GM12801 (cell line): ENCODE data around the gene RP9.

ENCODE experiments used
- CTCF ChIP-seq: IDR thresholded peaks from one replicate; pipeline ENCODE4 v1.5.1; 2011; ENCODE audit warnings: control low read depth; ENCODE audit not compliant: insufficient read length; ENCODE audit errors: extremely low read depth

The RP9 gene

GRCh38 chr7:33072471-33072870 lies 36.7 kb downstream of the RP9 start:
- no peak for TF ChIP-seq CTCF

GRCh38 chr7:33070831-33071230 lies 38.4 kb downstream of the RP9 start:
- TF ChIP-seq CTCF, result no peak

GRCh38 chr7:33070277-33070676 lies 38.9 kb downstream of the RP9 start:
- TF ChIP-seq CTCF, result no peak

- no peak for TF ChIP-seq CTCF
Observed at GRCh38 chr7:33067921-33068320, 41.3 kb downstream of the RP9 start.

GRCh38 chr7:33066771-33067170 lies 42.4 kb downstream of the RP9 start:
- TF ChIP-seq CTCF, result no peak

- no peak for TF ChIP-seq CTCF
Observed at GRCh38 chr7:33065981-33066380, 43.2 kb downstream of the RP9 start.

- no peak for TF ChIP-seq CTCF
Observed at GRCh38 chr7:33062782-33063443, 46.3 kb downstream of the RP9 start.
